ENCODE measurements around the gene HNF1B.
"Not testable (repeated sequence)": the region's sequence is repeated elsewhere in the genome, so short reads cannot be mapped to it uniquely, and the experiment has no call there.

The HNF1B gene

DNA sequence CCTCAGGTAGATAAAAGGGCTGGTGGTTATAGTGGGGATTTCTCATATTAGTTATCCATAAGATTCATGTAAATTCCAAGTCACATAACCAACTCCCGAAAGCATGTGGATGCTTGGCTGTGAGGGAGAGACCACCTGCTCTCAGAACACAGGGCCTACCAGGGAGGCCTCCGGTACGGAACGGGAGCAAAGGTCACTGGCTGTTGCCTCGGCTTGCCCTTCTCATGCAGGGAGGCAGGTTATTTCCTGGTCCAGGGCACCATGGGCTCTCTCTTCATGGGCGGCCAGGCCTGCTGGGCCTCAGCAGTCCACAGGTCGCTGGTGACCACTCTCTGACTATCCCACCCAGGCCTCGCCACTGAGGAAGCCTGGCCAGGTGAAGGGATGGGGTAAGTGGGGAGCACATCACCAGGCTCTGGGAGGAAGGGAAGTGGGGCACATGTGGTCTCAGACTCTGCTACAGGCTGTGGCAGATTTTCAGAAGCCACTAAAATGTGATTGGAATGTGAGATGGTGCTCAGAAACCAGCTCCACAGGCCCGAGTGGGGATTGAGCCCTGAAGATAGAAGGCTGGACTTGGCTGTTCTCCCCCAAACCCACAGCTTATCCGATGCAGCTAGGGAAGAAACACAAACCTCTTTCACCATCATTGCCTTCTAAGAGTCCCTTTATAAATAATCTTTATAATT, 45.4 kb downstream of the HNF1B start:
- no peak for DNase-seq

DNA sequence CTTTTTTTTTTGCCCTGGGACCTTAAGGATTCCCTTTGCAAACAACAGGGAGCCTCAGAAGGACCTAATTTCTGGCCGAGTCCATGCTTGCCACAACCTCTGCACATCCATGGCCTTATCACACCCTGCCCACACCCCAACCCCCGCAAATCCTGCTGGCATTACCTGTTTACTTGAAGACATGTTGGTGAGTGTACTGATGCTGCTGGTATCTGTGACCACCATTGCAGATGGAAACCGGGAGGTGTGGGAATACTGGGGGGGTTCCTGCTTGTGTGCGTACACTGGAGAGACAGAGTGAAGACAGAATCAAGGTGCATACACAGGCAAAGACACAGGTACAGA, 46.0 kb downstream of the HNF1B start:
- DNase-seq: no peak

DNA sequence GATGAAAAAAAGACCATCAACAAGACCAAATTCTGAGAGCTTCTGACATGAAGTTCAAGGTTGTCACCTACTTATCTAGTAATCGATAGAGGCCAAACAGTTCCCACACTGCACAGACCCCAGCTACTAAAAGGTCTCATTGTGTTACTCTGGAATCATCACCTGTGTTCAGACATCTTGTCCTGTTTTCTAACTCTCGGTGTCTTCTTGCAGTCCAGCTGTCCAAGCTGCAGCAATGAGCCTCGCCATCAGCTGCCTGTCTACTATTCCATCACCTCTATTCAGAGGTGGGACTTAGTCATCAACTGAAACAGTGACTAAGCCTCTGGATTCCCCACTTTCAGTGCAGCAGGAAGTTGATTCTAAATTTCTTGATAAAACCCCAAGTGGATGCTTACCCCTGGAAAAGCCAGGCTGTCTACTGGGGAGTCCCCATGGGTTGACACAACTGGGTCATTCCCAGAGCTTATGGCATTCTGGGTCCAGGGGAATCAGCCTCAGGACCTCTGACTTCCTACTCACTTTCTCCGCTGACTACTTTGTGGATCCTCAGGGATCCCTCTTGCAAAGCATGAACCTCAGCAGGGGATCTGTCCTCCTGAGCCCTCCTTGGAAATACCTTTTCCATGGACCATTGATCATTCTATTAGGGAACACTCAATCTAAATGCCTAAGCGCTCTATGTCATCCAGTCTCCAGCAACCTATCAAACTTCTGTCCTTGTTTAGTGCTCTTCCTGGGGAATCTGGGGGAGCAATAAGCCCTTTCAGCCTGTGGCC, 46.5 kb downstream of the HNF1B start:
- DNase-seq: no peak

DNA sequence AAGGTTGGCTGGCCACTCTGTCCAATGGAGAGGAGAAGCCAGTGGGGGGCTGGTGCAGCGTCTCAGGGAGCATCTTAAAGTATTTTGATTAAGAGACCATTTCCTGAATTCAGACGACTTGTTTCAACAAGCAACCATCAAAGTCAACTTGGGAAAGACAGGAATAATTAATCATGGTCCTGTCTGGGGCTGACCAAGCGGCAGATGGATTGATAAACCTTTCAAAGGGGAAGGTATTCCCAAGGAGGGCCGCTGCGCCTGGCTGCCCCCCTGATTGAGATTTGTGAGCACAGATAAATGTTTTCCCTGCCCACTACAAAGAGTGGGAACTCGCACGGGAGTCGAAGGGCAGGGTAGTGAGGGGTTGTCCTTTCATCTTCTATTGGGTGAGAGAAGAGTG, 47.5 kb downstream of the HNF1B start:
- no peak for DNase-seq

DNA sequence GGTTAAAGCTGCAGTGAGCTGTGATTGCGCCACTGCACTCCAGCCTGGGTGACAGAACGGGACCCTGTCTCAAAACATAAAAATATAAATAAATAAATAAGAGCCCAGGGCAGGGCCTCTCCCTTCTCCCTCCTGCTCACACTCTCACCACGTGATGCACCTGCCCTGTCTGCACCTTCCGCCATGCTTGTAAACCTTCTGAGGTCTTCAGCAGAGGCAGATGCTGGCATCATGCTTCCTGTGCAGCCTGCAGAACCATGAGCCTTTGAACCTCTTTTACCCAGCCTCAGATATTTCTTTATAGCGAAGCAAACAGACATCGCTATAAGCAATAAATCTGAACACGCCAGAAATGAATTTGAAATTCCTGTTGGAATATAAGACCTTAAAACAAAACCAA, 48.5 kb downstream of the HNF1B start:
- DNase-seq: no peak

DNA sequence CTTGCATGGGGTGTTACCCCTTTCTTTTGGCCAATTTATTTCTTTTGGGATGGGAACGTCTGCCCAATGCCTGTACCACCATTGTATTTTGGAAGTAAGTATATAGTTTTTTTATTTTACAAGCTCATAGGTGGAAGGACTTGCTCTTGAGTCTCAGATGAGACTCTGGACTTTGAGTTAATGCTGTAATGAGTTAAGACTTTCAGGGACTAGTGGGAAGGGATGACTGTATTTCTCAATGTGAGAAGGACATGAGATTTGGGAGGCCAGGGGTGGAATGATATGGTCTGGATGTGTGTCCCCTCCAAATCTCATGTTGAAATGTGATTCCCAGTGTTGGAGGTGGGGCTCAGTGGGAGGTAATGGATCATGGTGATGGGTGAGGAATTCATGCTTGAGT, 49.1 kb downstream of the HNF1B start:
- no peak for DNase-seq

DNA sequence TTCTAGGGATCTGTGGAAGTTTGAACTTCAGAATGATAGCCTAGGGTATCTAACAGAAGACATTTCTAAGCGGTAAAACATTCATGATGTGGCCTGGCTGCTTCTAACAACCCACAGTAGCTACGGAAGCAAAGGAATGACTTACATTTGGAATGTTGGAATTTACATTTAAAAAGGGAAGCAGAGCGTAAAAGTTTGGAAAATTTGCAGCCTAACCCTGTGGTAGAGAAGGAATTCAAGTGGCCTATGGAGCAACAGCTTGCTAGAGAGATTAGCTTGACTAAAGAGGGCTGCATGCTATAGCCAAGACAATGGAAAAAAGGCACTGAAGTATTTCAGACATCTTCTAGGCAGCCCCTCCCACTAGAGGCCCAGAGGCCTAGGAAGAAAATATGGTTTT, 50.1 kb downstream of the HNF1B start:
- no peak for DNase-seq

DNA sequence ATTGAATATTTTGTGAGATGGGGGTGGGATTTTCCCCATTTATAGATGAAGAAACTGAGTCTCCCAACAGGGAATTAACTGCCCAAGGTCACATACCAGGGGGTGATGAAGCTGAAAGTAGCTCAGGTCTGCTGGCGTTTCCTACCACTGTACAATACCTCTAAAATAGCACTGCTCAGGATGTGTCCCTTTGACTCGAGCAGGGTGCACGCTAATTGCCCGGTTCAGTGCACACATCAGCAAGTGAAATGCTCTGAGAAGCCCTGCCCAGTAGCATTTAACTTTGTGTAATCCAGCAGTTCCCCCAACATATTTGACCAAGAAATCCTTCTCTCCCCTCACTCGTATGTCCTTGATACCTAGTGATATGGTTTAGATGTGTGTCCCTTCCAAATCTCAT, 51.5 kb downstream of the HNF1B start:
- DNase-seq: no peak

DNA sequence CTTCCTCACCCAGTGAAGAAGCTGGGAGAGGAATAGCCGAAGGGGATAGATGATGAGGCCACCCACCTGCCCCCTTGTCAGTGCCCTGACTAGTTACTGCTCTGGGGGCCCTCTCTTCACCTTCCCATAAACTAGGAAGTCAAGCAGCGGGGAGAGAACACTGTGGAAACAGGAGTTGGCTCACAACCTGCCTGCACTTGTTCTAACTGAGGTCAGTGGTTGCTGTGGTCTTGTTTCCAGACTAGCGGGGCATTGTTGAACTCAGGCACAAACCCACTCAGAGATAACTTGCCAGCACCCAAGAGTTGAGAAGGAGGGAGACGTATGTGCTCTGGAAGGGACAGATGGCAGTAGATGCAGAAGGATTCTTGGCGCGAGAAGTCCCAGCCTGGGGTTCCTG, 53.1 kb downstream of the HNF1B start:
- DNase-seq: no peak

DNA sequence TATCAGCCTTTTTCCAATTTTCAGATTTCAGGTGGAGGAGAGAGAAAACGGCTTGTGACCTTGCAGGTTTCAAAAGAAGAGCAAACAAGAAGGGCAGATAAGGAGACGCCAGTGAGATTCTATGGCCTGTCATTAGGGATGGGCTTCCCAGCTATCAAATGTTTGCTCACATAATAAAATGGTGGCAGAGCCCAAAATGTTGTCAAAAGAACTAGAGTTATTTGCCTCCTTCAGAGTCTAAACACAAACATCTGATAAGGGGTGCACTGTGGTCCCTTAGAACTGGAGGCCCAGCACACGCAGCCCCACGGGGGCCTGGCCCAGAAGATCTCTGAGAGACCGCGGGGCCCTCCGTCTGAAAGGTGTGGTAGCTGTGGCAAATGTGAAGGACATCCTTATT, 55.5 kb downstream of the HNF1B start:
- no peak for DNase-seq

DNA sequence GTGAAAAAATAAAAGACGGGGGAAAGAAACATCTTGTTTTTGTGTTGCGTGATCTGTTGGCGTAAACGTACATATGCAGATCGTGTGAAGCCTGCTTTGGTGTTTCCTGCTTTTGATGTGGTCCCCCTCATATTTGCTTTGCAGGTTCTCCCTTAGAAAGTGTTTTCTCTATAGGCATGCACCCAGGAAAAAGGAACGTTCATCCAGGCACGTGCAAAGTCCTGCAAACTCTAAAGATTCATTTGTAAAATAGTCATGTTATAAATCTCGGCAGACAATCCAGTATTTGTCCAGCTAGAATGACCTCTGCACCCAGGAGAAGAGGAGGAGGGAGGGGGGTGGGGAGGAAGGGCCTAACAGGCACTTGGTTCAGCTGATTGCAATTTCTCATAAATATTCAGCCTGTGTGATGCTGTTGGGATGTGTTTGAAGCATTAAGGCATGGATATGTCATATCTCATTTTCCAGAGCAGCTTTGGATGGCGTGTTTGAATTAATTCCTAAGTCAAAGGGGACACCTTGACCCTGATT, 61.3 kb downstream of the HNF1B start:
- DNase-seq: no peak

DNA sequence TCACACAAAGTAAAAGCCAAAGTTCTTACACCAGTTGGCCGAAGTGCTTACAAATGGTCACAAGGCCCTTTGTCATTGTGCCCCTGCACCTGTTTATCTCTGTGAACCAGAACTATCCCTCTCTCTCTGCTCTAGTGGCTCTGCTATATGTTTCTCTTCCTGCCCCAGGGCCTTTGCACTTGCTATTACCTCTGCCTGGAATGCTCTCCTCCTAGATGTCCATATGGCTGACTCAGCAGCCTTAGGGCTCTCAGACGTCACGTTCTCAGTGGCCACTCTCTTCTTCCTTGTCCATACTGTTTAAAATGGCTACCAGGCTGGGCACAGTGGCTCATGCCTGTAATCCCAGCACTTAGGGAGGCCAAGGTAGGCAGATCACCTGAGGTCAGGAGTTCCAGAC, 62.9 kb downstream of the HNF1B start:
- DNase-seq: no peak

DNA sequence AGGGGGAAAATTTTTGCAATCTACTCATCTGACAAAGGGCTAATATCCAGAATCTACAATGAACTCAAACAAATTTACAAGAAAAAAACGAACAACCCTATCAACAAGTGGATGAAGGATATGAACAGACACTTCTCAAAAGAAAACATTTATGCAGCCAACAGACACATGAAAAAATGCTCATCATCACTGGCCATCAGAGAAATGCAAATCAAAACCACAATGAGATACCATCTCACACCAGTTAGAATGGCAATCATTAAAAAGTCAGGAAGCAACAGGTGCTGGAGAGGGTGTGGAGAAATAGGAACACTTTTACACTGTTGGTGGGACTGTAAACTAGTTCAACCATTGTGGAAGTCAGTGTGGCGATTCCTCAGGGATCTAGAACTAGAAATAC, 64.9 kb downstream of the HNF1B start:
- DNase-seq: not testable (repeated sequence)

DNA sequence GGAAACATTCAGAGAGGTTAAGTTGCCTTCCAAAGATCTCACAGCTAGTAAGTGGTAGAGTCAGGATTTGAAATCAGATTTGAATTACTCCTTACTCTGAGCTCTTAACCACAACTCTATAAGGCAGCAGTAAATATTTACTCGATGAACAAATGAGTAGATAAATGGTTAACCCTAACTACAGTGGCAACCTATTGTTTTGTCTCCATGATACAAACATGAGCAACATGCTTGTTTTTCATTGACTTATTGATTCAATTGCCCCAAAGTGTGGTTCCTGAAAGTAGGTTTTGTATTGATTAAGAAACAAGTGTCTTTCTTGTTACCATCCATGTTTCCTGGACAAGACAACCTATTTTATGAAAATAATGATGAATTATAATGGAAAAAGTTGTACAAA, 66.8 kb downstream of the HNF1B start:
- no peak for DNase-seq

DNA sequence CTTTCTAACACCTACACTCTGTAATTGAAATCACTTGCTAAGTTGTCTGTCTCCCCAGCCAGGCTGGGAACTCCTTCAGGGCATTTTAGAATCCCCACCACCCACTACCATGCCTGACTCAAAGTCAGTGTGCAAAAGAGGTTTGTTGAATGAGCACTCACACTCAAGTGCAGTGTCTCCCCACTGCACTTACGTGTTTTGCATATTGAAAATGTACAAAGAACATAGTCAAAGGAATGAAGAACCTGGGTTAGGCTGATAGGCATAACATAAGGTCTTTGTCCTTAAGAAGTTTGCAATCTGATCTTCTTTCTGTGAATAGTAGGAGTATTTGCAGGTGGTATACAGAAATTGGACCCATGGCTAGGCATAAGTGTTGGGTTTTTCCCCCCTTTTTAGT, 67.8 kb downstream of the HNF1B start:
- no peak for DNase-seq

DNA sequence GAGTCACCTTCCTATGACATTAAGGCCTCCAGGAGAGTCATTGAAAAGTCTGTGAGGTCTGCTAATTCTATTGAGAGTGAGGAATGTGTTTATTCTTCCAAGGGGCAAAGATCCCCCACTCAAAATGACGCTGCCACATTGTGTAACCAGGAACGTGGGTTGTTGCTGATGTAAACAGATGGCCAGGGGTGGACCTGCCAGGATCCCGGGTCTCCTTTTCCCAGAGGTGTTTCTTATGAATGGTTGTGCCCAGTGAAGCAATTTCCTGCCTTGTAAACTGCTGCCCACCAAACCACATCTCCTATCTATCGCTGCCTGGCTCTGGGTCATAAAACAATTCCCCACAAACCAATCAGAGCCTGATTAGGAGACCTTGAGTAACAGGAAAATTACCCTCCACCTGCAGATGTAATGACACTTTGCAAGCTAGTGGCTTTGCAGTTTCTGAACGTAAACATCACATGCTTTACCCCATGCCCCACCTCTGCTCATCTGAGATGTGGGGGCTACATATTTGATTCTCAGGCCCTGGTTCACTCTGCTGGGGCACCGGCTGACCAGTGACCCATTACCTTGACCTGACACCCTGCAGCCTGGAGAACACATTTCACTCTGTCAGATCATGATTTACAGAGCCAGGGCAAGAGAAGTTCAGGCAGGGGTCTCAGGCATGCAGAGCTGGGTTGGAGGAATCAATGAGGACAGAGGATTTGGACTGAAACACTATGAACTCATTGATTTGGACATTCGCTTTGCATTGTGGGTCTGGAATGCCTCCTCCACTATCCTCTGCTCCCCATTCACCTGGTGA, 68.5 kb downstream of the HNF1B start:
- DNase-seq: no peak

DNA sequence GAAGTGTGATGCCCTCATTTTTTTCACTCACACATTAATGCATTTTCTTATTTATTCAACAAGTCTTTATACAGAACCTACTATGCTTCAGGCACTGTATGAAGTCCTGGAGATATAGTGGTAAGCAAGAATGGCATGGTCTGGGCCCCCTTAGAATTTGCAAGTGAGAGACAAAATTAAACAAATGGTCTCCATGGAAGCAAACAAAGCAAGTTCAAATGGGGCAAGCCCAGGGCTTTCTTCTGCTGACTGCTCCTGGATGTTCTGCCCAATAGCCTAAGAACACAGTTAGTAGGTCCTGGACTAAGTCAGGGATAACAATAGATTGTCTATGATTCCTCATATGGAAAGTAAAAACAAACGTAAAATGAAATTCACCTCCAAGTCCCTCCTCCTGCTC, 70.3 kb downstream of the HNF1B start:
- DNase-seq: no peak

DNA sequence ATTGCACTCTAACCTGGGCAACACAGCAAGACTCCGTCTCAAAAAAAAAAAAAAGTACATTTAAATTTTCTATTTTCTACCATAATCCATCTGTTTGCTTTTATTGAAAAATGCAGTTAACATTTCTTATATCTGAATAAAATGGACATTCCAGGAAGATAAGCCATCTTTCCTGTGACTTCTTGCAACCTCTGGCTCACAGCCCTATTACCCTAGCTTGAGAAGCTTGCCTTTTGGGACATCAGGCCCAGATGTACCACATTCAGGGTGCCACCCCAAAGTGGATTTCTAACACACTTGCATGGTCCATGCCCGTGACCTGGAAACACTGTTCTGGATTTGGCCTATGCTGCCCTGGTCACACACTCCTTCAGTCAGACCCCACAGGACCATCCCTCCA, 71.5 kb downstream of the HNF1B start:
- no peak for DNase-seq

DNA sequence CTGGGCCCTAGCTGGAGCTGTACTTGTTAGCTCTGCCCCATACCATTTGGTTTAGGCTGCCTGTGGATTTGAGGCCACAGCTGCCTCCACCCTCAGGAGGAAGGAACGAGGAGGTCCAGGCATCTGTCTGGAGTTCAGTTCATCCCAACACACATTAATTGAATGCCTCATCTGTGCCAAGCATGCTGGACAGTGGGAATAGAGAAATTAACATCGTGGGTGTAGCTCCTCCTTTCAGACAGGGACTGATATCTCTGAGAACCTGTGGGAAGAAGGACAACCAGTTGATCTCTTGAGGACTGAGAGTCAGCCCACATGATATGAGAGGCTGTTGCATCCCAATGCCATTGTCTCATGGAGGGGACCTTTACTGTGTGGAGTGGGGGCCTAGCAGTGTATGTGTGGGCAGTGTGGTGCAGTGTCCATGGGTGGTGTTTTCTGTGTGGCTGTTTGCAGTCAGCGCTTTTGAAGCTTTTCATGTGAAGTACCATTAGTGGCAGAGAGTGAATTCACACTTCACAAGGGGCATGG, 72.2 kb downstream of the HNF1B start:
- no peak for DNase-seq

DNA sequence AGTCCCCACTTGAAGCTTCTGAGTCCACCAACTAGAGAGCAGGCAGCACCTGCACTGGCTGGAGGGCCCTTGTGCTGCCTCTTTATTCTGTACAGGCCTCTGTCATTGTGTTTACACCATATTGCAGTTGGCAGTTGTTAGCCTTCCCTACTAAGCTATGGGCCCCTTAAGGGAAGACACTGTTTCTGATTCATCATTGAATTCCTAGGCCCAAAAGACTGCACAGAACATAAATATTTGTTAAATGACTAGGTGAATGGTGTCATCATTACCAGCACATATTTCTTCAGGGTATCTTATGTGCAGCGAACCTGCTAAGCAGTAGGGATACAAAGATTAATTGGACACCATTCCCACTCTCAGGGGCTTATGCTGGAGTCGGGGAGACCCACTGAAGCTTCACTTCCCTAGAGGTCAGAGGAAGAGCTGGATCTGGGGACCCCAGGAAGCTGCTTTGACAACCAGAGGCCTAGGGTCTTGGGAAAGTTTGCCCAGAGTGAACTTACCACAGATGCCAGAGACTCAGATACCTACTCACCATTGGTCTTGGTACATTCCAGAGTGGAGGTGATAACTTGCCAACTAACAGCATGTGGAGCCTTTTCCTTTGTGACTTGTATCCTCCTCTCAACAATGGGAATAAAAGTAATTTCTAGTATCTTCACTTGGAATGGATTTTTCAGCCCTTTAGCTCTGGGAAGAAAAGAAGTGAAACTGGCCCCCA, 72.9 kb downstream of the HNF1B start:
- no peak for DNase-seq

DNA sequence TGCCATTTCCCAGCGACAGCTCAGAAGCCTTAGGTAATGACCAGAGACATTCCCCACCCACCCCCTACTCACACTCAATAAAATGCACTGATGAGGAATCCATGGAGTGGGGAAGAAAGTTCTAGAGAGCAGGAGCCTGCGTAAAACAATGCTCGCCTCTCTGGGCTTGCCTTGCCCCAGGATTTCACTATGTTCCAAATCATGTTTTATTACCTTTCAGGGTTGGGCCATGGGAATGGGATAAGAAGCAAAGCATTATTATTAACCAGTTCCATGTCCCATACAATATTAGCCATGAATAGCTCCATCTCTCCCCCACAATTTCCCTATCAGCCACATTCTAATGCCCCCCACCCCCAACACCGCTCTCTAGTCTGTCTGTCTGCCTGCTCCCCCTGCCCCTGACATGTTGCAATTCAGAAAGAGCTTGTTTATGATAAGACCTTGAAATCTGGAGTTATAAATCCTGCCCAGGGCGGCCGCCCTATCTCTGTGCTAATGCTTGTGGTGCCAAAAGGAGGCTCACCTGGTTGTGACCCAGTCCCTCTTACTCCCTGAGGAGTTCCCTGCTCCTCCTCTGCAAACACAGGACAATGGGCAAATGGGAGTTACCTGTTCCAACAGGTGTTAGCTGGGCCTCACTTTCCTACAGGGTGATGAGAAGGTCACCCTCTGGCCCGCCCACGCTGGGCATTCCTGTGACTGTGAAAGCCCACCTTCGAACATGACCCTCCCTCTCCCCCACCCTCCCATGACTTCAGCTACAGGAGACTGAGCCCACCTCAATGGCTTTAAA, 73.6 kb downstream of the HNF1B start:
- DNase-seq: no peak

DNA sequence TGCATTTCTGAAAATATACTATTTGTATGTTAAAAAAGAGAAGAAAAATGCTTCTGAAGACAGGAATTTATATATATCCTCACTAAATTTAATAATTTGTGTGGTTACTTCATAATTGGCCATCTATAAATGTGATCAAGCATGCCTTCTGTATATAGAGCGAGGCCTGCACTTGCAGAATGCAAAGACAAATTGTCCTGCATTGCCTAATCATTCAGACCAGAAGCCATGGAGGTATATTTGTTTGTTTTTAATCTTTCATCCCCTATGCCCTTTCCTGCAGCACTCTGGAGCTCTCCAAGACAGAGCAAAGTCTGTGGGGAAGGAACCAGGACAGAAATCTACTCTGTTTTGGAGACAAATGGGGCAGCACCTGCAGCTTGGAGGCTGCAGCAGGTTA, 77.8 kb downstream of the HNF1B start:
- DNase-seq: no peak
